Inflammatory macrophage treated with lipopolysaccharide for 4 hours (primary cell): ENCODE measurements around the gene PUM2.
"Not testable (repeated sequence)": the region's sequence is repeated elsewhere in the genome, so short reads cannot be mapped to it uniquely, and the experiment has no call there.

Experiments
- DNase-seq: peaks from one replicate; pipeline ENCODE4 v3.0.0-alpha.2; 2020

Gene PUM2

DNA sequence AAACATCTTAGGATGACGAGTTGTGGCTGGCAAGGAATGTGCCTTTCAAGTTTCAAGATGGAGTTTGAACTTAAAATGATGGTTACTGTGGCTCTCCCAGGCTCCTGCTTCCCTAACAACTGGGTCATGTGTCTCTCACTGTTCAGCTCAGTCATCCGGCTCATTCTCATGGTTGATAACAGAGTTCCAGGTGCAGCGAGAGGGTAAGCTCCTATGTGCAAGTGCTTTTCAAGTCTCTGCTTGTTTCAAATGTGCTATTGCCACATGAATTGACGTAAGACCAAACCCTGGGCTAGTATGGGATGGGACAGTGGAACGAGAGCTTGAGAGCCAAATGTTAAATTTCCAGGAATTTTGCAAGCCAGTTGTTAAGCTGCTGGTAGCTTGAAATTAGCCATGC, 19.5 kb upstream of the PUM2 start:
- DNase-seq, result no peak

- no peak for DNase-seq
These were observed 18.7 kb upstream of the PUM2 start for GRCh38 chr2:20369366-20369765.

DNA sequence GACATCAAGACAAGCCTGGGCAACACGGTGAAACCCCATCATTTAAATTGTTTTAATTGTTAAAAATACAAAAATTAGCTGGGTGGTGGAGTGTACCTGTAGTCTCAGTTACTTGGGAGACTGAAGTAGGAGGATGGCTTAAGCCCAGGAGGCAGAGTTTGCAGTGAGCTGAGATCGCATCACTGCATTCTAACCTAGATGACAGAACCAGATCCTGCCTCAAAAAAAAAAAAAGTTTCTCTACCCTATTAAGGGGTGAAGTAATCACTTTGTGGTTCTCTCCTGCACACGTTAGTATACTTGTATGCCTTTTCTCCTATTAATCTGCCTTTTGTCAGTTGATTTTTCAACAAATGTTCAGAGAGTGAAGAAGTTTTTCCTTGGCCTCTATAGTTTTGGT, 18.1 kb upstream of the PUM2 start:
- no peak for DNase-seq

DNA sequence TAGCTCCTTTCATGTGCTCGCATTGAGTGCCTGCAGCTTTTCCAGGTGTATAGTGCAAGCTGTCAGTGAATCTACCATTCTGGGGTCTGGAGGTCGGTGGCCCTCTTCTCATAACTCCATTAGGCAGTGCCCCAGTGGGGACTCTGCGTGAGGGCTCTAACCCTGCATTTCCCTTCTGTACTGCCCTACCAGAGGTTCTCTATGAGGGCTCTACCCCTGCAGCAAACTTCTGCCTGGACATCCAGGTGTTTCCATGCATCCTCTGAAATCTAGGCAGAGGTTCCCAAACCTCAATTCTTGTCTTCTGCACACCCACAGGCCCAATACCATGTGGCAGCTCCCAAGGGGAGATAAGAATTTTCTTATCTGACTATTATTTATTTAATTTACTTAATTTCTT, 17.3 kb upstream of the PUM2 start:
- DNase-seq, result not testable (repeated sequence)

DNA sequence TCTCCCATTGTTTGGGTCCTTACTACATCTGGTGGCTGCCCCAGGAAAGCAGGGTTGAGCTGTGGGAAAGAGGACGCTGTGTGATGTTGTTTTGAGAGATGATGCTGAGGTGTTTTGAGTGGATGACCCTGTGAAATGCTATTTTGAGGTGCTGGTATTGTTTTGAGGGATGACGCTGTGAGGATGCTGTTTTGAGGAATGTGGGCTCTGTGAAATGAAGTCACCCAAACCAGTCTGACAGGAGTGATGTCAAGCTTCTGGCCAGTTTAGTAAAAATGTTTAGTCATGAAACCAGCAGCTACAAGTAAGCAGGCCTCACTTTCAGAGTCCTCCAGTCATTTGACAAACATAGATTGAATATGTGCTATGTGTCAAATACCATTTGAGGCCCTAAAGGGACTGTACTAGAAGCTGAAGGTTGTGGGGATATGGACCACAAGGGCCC, 16.1 kb upstream of the PUM2 start:
- no peak for DNase-seq

GRCh38 chr2:20365249-20365817, 14.7 kb upstream of the PUM2 start:
- DNase-seq, result peak; percentile 90

GRCh38 chr2:20363578-20363977, 12.9 kb upstream of the PUM2 start:
- no peak for DNase-seq

GRCh38 chr2:20362701-20363435, 12.2 kb upstream of the PUM2 start:
- DNase-seq, result no peak

DNA sequence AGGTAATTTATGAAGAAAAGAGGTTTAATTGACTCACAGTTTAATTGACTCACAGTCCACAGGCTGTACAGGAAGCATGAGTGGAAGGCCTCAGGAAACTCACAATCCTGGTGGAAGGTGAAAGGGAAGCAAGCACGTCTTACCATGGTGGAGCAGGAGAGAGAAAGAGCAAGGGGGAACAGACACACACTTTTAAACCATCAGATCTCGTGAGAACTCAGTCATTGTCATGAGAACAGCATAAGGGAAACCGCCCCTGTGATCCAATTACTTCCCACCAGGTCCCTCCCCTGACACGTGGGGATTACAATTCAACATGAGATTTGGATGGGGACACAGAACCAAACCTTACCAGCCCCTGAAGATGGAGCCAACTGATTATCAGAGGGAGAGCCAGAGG, 11.2 kb upstream of the PUM2 start:
- peak; percentile 45 for DNase-seq

DNA sequence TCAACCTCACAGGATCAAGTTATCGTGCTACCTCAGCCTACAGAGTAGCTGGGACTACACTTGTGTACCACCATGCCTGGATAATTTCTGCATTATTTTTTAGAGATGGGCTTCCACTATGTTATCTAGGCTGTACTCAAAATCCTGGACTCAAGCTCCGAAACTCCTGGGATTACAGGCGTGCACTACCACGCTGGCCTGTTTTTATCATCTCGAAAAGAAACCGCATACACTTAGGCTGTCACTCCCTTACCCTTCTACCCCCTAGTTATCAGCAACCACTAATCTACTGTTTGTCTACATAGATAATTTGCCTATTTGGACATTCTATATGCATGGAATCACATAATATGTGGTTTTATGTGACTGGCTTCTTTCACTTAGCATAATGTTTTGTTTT, 8.5 kb upstream of the PUM2 start:
- no peak for DNase-seq

GRCh38 chr2:20357638-20358389, 7.2 kb upstream of the PUM2 start:
- peak; percentile 73 for DNase-seq

- no peak for DNase-seq
These were observed 5.4 kb upstream of the PUM2 start for GRCh38 chr2:20356042-20356441.

DNA sequence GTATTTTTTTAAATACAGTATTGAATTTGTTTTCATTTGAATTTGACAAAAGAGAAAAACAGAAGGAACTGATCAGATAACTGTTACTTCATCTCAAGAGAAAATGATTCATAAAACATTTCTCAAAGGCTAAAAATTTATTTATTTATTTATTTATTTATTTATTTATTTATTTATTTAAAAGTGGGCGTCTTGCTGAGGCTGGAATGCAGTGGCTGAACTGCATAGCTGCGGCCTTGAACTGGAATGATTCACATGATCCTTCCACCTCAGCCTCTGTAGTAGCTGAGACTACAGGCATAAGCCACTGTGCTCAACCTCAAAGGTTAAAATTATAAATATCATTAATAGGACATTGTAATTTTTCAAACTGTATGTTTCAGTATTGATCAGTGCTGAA, 4.5 kb upstream of the PUM2 start:
- DNase-seq, result no peak

DNA sequence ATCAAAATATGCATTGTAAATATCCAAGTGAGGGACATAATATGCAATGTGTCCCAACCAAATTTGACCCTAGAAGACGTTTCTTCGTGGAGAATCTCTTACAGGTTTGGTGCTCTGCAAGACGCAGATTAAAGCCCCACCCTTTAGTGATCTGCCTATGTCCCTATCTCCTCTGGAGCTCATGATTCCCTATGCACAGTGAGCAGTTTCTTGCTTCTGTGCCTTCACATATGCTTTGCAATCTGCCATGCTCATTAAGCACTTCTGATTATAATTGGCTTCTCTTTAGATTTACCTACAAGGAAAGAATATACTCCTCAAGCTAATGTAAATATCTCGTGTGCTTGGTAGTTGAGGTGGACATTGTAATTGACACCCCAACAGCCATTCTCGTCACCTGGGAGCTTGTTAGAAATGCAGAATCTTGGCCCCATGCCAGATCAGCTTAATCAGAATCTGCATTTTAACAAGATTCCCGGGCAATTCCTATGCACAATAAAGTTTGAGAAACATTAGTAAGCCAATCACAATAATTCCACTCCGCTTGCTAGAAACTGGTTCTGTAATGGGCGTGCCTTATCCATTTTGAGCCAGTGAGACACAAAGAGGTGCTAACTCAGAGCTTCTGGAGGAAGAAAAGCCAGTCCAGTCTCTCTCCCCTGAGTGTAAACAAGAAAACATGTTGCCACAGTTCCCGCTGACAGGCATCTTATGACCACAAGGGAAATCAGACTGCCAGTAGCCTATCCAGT, 2.8 kb upstream of the PUM2 start:
- DNase-seq, result no peak

GRCh38 chr2:20352581-20353216, 2.1 kb upstream of the PUM2 start:
- DNase-seq, result no peak

DNA sequence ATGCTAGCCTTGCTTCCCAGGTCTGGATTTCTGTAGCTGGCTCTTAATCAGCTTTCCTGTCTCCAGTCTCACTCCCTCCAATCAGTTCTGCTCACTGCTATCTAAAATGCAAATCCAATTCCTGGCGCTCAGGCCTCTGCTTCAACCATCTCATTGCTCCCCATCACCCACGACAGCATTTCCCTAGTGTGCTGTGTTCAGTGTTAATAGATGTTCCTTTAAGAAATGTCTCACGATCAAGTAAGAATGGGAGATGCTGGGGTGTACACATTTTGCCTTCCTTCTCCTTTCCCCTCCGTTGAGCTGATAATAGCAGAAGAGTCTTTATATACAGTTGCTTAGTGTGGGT, 1.6 kb upstream of the PUM2 start:
- no peak for DNase-seq

GRCh38 chr2:20351555-20352229, 1.0 kb upstream of the PUM2 start:
- no peak for DNase-seq

- peak; percentile 53 for DNase-seq
These were observed 467 bp downstream of the PUM2 start for GRCh38 chr2:20350041-20350712.

DNA sequence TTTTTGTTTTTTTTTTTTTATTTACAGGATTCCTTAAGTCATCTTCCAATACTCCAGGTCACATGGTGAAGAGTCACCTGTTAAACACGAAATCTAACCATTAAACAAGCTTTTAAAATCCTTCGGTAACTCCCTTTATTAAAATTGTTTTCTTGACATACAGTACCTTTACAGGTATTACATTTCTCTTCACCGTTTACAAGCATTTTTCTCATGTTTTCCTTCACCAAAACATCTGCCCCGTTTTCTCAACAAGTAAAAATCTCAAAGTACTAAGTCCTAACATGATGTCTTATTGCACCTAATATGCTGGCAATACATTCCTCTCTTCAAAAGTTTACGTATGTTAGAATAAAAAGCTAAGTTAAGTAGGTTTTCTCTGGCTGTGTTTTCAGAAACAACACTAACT, 1.1 kb downstream of the PUM2 start:
- no peak for DNase-seq

- DNase-seq, result no peak
These were observed 2.1 kb downstream of the PUM2 start for GRCh38 chr2:20348542-20348941.

GRCh38 chr2:20346565-20347381, 3.9 kb downstream of the PUM2 start:
- no peak for DNase-seq
